Breast epithelium (tissue), 4 donors: Measurements from ENCODE around the gene DEXI. TPM values are rescaled to one million over a fixed set of nuclear protein-coding genes. Genes with fewer than 3 reads are reported as not detected.
A peak's percentile ranks its signal among the peaks of the same experiment; 100 is the strongest.

Experiments used
- DNase-seq, 2 donors: peaks; one replicate each; pipeline ENCODE4 v3.0.0-alpha.2; 2019; ENCODE audit warnings: low spot score in 2 of 2
- H3K27ac ChIP-seq, 2 donors: fragments of 200-600 bp; sonication (generic) in 1 of 2; one replicate each; pipeline ENCODE4 v1.5.1; 2016 to 2019; ENCODE audit warnings: mild to moderate bottlenecking in 1 of 2
- H3K27me3 ChIP-seq, 2 donors: fragments of 200-600 bp; sonication (generic) in 1 of 2; one replicate each; pipeline versions ENCODE4 v1.5.1 to v1.6.0; 2017 to 2019; ENCODE audit warnings: control low read depth in 1 of 2, mild to moderate bottlenecking in 1 of 2
- H3K36me3 ChIP-seq: fragments of 200-600 bp; one replicate; pipeline ENCODE4 v1.5.1; 2019
- H3K4me1 ChIP-seq, 2 donors: fragments of 200-600 bp; sonication (generic); one replicate each; pipeline ENCODE4 v1.5.1; 2016 to 2019; ENCODE audit warnings: control low read depth in 1 of 2
- H3K4me3 ChIP-seq, 3 donors: fragments of 200-600 bp; sonication (generic); 1 replicate in 2 of 3; 2 replicates in 1 of 3; pipeline ENCODE4 v1.5.1; 2016 to 2019; ENCODE audit warnings: mild to moderate bottlenecking in 3 of 3, moderate library complexity in 2 of 3
- H3K9me3 ChIP-seq, 2 donors: fragments of 200-600 bp; sonication (generic) in 1 of 2; one replicate each; pipeline ENCODE4 v1.5.1; 2016 to 2019; ENCODE audit warnings: control low read depth in 1 of 2
- POLR2A ChIP-seq: fragments of 450-650 bp; IDR thresholded peaks from one replicate; pipeline ENCODE4 v1.6.1; 2016; ENCODE audit warnings: antibody characterized with exemption, mild to moderate bottlenecking, moderate library complexity
- POLR2AphosphoS5 ChIP-seq, 3 donors: sonication (generic); formaldehyde crosslinking; IDR thresholded peaks; one replicate each; pipeline ENCODE4 v1.6.1; 2017; ENCODE audit warnings: antibody characterized with exemption in 3 of 3
- intact Hi-C: fragments of 100-400 bp; cut with DNase I; formaldehyde crosslinking; loops from one replicate; pipeline ENCODE4 v1.15.1; 2023; ENCODE audit warnings: low total_unique reads
- total RNA-seq, 3 donors: library from RNA; depleted of rRNA; stranded (reverse); fragments of >200 nt; gene quantifications; one replicate each; pipeline ENCODE4 v1.1.0, GENCODE V29; 2016
- TF ChIP-seq, protein P1 (sequence below), 3 donors: fragments of 450-650 bp; IDR thresholded peaks; one replicate each; pipeline ENCODE4 v1.5.1; 2016 to 2017; ENCODE audit warnings: antibody characterized with exemption in 3 of 3, mild to moderate bottlenecking in 3 of 3, moderate library complexity in 3 of 3

The DEXI gene
- total RNA-seq, 3 donors from 2014 or later, result 50.3 to 88.5 (median 52.8) TPM

GRCh38 chr16:10920726-10921427 is 21.4 kb downstream of the DEXI start:
- no peak for TF ChIP-seq POLR2A
- TF ChIP-seq, protein P1, sequence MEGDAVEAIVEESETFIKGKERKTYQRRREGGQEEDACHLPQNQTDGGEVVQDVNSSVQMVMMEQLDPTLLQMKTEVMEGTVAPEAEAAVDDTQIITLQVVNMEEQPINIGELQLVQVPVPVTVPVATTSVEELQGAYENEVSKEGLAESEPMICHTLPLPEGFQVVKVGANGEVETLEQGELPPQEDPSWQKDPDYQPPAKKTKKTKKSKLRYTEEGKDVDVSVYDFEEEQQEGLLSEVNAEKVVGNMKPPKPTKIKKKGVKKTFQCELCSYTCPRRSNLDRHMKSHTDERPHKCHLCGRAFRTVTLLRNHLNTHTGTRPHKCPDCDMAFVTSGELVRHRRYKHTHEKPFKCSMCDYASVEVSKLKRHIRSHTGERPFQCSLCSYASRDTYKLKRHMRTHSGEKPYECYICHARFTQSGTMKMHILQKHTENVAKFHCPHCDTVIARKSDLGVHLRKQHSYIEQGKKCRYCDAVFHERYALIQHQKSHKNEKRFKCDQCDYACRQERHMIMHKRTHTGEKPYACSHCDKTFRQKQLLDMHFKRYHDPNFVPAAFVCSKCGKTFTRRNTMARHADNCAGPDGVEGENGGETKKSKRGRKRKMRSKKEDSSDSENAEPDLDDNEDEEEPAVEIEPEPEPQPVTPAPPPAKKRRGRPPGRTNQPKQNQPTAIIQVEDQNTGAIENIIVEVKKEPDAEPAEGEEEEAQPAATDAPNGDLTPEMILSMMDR (IDR thresholded peaks at IDR 0.05), result no peak
- no peak for TF ChIP-seq POLR2AphosphoS5 (IDR thresholded peaks at IDR 0.05)
- intact Hi-C loops, result no loop called here
- no peak overlapping the region for H3K27ac ChIP-seq
- no peaks in the 10 kb centered on the region for H3K9me3 ChIP-seq
- no peaks in the 10 kb centered on the region for H3K4me1 ChIP-seq
- H3K4me3 ChIP-seq, result no peak overlapping the region
- DNase-seq, result no peak
- H3K36me3 ChIP-seq, result no peaks in the 10 kb centered on the region
- H3K27me3 ChIP-seq, result no peaks in the 10 kb centered on the region

DNA sequence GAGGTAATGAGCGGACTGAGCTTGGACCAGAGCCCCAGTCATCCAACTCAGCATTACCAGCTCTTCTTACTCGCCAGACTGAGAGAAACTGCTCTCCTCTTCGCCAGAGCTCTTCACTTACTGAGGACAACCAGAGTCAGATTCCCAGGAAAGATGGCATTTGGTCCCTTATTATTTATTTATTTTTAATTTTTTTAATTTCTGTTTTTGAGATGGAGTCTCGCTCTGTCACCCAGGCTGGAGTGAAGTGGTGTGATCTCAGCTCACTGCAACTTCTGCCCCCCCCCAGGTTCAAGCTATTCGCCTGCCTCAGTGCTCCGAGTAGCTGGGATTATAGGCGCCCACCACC is 23.3 kb downstream of the DEXI start:
- Histone ChIP-seq H3K9me3 (no peaks in the 10 kb centered on the region), H3K4me3 (no peak overlapping the region), H3K27me3 (no peaks in the 10 kb centered on the region), H3K36me3 (no peaks in the 10 kb centered on the region), H3K4me1 (no peaks in the 10 kb centered on the region), H3K27ac (no peak overlapping the region)
- no peak for DNase-seq
- intact Hi-C loops, result no loop called here
- TF ChIP-seq, protein P1 (IDR thresholded peaks at IDR 0.05), result peak in 1 of 3 donors; percentile 2
- no peak for TF ChIP-seq POLR2A
- TF ChIP-seq POLR2AphosphoS5 (IDR thresholded peaks at IDR 0.05), result no peak

DNA sequence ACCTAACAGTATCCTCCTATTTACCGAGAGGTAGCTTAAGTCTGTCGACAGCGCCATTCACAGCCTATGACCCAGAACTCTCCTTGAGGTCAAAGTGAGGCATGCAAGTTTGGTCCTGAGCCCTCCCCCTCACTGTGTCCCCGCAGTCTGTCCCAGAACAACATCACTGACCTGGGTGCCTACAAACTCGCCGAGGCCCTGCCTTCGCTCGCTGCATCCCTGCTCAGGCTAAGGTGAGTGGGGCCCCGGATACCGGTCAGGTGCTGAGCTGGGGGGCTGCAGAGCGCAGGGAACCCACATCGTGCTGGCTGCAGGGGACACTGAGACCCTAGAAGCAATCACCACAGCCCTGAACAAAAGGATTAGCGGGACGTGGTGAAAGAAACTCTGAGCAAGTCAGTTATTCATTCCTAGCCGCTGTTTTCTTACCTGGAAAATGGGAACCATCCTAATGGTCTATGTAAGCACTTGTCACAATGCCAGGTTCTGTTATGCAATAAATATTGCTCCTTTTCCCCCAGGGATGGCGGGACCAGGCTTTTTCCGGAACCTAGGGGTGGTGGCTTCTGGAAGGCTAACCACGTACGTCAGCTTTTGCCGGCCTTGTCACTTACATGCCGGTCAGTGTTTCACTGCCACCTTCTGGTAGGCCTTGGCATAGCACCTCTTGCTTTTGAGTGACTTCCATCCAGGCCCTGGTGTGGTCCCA is 23.8 kb downstream of the DEXI start:
- no peaks in the 10 kb centered on the region for H3K4me1 ChIP-seq
- no peak for TF ChIP-seq POLR2A
- TF ChIP-seq, protein P1 (IDR thresholded peaks at IDR 0.05), result peak; percentile 83 to 93 (median 91)
- TF ChIP-seq POLR2AphosphoS5 (IDR thresholded peaks at IDR 0.05), result peak; percentile 42 to 74 (median 73)
- peak; percentile 88 to 93 for DNase-seq
- H3K27me3 ChIP-seq, result no peaks in the 10 kb centered on the region
- H3K36me3 ChIP-seq, result no peaks in the 10 kb centered on the region
- H3K27ac ChIP-seq, result peak overlapping the region in 1 of 2 donors; percentile 73
- no peaks in the 10 kb centered on the region for H3K9me3 ChIP-seq
- intact Hi-C loops, result no loop called here
- no peak overlapping the region for H3K4me3 ChIP-seq

DNA sequence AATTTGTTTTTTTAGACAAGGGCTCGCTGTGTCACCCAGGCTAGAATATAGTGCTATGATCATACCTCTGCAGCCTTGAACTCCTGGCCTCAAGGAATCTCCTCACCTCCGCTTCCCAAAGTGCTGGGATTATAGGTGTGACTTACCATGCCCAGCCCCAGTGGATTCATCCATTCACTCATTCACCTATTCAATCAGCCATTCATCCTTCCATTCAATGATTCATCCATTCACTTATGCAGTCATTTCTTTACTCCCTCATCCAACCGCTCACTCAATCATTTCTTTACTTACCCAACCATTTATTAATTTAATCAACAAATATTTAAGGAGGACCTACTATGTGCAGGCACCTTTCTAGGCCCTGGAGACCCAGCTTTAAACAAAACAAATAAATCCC is 25.7 kb downstream of the DEXI start:
- no peaks in the 10 kb centered on the region for H3K27me3 ChIP-seq
- intact Hi-C loops, result no loop called here
- DNase-seq, result no peak

More for the DNA sequence above, 25.7 kb downstream of the DEXI start:
- no peak overlapping the region for H3K4me3 ChIP-seq
- no peaks in the 10 kb centered on the region for H3K4me1 ChIP-seq
- no peaks in the 10 kb centered on the region for H3K36me3 ChIP-seq
- no peak overlapping the region for H3K27ac ChIP-seq
- no peaks in the 10 kb centered on the region for H3K9me3 ChIP-seq
- TF ChIP-seq POLR2A (no peak), POLR2AphosphoS5 (IDR thresholded peaks at IDR 0.05) (no peak)
- TF ChIP-seq, protein P1 (IDR thresholded peaks at IDR 0.05), result no peak
